GM19455 (cell line): ENCODE measurements around the gene XK.
A peak's percentile ranks its signal among the peaks of the same experiment; 100 is the strongest.

Experiments
- ATAC-seq: cut with Tn5 transposase; IDR thresholded peaks from one replicate; pipeline ENCODE4 v1.9.1; 2021; ENCODE audit not compliant: unreplicated experiment

Gene XK

GRCh38 chrX:37678574-37678973 is 7.0 kb upstream of the XK start:
- no peak for ATAC-seq

- ATAC-seq, result no peak
Measured at GRCh38 chrX:37679230-37679629, 6.4 kb upstream of the XK start.

GRCh38 chrX:37679888-37680287 is 5.7 kb upstream of the XK start:
- ATAC-seq, result no peak

- ATAC-seq, result no peak
Measured at GRCh38 chrX:37684426-37684825, 1.2 kb upstream of the XK start.

- no peak for ATAC-seq
Measured at GRCh38 chrX:37684973-37685372, 618 bp upstream of the XK start.

GRCh38 chrX:37686369-37686995 is 891 bp downstream of the XK start:
- ATAC-seq, result no peak

- no peak for ATAC-seq
Measured at GRCh38 chrX:37686996-37687395, 1.4 kb downstream of the XK start.

- no peak for ATAC-seq
Measured at GRCh38 chrX:37690119-37690518, 4.5 kb downstream of the XK start.

- ATAC-seq, result no peak
Measured at GRCh38 chrX:37692918-37693317, 7.3 kb downstream of the XK start.

- no peak for ATAC-seq
Measured at GRCh38 chrX:37697169-37697760, 11.7 kb downstream of the XK start.

- ATAC-seq, result no peak
Measured at GRCh38 chrX:37701588-37701987, 16.0 kb downstream of the XK start.

GRCh38 chrX:37711991-37712390 is 26.4 kb downstream of the XK start:
- ATAC-seq, result no peak

GRCh38 chrX:37712458-37712857 is 26.9 kb downstream of the XK start:
- no peak for ATAC-seq

- ATAC-seq, result no peak
Measured at GRCh38 chrX:37714479-37714878, 28.9 kb downstream of the XK start.

GRCh38 chrX:37716602-37717001 is 31.0 kb downstream of the XK start:
- ATAC-seq, result no peak

GRCh38 chrX:37717708-37718107 is 32.1 kb downstream of the XK start:
- ATAC-seq, result no peak

- ATAC-seq, result no peak
Measured at GRCh38 chrX:37722595-37722994, 37.0 kb downstream of the XK start.

GRCh38 chrX:37726346-37726745 is 40.8 kb downstream of the XK start:
- ATAC-seq, result no peak

- ATAC-seq, result peak; percentile 51
Measured at GRCh38 chrX:37745354-37745753, 59.8 kb downstream of the XK start.

GRCh38 chrX:37745835-37746217 is 60.2 kb downstream of the XK start:
- peak; percentile 43 for ATAC-seq

GRCh38 chrX:37746218-37746941 is 60.8 kb downstream of the XK start:
- peak; percentile 81 for ATAC-seq

- no peak for ATAC-seq
Measured at GRCh38 chrX:37746951-37747350, 61.4 kb downstream of the XK start.
